GM12872 (cell line): ENCODE results near the gene TAOK1.

ENCODE experiments used
- TF ChIP-seq, protein P1 (sequence below): IDR thresholded peaks from 3 replicates; pipeline ENCODE4 v1.5.1; 2011; ENCODE audit warnings: low read depth, mild to moderate bottlenecking, low read length, moderate library complexity; ENCODE audit not compliant: insufficient read depth

TAOK1 gene

DNA sequence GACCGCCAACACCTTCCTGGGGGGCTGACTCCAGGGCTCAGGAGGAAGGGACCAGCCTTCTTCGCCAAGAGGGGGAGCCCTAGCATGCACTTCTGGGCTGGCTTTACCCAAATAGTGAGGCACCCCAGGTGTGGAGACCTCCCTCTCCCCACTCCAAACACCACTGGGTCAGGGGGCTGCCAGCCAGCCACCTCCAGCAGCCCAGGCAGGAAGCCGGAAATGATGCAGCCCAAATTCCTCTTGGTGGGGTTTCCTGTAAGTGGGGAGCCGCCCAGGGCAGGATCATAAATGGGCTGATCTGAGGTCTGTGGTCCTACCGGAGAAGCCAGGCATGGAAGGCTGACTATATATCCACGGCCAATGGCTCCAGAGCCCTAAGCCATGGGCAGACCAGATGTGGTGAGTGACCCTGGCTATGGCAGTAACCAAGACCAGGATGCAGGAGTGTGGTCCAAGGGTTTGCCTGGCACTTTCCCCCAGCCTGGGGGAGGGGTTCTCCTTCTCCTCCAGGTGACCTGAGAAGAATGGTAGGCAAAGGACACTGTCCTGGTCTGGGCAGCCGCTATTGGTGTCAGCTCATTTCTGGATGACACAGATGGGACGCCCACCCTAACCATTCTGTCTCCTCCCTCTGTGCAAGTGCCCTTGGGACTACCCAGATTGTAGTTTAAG, 195.1 kb downstream of the TAOK1 start:
- TF ChIP-seq, protein P1, sequence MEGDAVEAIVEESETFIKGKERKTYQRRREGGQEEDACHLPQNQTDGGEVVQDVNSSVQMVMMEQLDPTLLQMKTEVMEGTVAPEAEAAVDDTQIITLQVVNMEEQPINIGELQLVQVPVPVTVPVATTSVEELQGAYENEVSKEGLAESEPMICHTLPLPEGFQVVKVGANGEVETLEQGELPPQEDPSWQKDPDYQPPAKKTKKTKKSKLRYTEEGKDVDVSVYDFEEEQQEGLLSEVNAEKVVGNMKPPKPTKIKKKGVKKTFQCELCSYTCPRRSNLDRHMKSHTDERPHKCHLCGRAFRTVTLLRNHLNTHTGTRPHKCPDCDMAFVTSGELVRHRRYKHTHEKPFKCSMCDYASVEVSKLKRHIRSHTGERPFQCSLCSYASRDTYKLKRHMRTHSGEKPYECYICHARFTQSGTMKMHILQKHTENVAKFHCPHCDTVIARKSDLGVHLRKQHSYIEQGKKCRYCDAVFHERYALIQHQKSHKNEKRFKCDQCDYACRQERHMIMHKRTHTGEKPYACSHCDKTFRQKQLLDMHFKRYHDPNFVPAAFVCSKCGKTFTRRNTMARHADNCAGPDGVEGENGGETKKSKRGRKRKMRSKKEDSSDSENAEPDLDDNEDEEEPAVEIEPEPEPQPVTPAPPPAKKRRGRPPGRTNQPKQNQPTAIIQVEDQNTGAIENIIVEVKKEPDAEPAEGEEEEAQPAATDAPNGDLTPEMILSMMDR: peak; percentile 70; the same call in 2 of the 3 replicates

GRCh38 chr17:29586676-29587469, 196.7 kb downstream of the TAOK1 start:
- TF ChIP-seq, protein P1: no peak

DNA sequence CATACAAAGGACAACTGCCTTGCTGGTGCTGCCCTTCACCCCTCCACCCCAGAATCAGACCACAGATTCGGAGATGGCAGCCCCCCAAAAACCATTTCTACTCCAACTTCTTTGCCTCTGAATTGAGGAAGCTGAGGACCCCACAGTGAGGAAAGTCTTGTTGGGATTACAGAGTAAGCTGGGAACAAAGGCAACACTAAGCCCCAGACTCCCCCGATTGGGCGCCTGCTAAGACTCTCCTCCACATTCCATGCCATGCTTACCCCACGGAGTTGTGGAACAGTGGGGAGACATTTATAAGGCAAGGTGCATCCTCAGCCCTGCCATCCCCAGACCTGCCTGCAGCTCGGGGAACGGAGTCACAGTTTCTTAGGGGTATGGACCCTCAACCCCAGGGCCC, 197.4 kb downstream of the TAOK1 start:
- TF ChIP-seq, protein P1: no peak

DNA sequence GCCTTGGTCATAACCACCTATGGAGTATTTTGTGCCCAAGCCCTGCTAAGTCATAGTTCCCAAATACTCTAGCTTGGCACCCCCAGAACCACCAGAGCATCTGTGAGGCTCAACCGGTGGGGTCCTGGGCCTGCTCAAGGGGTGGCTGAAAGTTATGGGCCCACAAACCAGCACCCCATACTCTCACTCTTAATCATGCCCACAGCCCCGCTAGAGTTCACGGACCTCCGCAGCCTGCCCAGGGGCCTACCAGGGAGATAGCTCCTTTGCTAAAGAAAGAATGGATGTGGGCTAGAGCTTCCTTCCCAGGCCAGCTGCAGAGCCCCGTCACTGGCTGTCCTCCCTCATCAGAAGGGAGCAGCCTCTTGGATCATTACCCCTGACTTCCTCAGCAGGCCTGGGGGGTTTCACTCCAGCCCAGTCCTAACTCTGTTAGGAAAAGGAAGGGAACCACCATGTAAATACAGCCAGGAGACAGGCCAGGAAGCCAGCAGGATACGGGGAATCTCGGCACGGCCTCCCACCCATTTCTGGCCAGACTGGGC, 197.9 kb downstream of the TAOK1 start:
- TF ChIP-seq, protein P1: no peak

- TF ChIP-seq, protein P1: no peak
These were observed 198.6 kb downstream of the TAOK1 start for GRCh38 chr17:29588562-29589411.

GRCh38 chr17:29589524-29590410, 199.6 kb downstream of the TAOK1 start, which contains the start of gene GIT1:
Gene GIT1, minus strand, starts transcription at chr17:29589648. Its CDS starts 270 bp downstream, at chr17:29589378.
- TF ChIP-seq, protein P1: no peak
